GM12801 (cell line): ENCODE measurements around the gene MIEF2.
A peak's percentile ranks its signal among the peaks of the same experiment; 100 is the strongest.

Source experiments
- TF ChIP-seq, protein P1 (sequence below): IDR thresholded peaks from one replicate; pipeline ENCODE4 v1.5.1; 2011; ENCODE audit warnings: control low read depth; ENCODE audit not compliant: insufficient read length; ENCODE audit errors: extremely low read depth

The MIEF2 gene

DNA sequence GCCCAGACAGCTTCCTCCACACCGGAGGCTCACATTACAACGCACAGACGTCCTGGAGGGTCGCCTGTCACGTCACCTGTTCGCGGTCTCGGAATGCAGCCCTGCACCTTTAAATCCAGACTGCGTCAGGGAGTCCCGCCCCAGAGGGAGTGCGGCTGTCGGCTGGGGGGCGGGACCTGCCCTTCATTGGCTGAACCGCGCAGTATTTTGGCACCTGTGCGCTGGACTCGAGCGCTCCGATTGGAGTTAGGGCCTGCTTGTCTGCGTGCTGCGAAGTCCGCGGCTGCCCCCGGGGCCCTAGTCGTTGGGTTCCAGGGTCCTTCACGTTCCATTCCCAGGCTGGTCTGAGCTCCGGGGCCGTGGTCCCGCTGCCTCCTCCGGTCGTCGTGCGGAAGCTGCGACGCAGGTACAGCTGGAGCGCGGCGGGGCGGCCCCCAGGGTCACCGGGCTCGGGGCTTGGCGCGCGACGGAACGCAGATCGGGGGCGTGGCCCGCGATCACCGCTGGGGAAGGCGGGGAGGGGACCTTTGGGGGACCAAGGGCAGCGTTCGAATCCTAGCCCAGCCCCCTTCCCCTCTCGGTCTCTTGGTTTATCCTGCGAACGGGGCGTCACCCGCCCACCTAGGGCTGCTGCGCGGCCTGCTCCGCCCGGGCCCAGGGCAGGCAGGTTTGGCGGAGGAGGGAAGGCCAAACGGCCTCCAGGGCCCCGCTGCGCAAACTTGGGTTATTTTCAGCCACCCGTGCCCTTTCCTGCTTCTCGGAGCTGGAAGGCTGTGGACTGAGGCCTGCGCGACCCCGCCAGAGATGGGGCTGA is at the start of gene MIEF2:
MIEF2 (plus strand) TSS at position 331 of the 814 bp plus-strand sequence. CDS start 2,059 bp downstream, outside the sequence.
- TF ChIP-seq, protein P1, sequence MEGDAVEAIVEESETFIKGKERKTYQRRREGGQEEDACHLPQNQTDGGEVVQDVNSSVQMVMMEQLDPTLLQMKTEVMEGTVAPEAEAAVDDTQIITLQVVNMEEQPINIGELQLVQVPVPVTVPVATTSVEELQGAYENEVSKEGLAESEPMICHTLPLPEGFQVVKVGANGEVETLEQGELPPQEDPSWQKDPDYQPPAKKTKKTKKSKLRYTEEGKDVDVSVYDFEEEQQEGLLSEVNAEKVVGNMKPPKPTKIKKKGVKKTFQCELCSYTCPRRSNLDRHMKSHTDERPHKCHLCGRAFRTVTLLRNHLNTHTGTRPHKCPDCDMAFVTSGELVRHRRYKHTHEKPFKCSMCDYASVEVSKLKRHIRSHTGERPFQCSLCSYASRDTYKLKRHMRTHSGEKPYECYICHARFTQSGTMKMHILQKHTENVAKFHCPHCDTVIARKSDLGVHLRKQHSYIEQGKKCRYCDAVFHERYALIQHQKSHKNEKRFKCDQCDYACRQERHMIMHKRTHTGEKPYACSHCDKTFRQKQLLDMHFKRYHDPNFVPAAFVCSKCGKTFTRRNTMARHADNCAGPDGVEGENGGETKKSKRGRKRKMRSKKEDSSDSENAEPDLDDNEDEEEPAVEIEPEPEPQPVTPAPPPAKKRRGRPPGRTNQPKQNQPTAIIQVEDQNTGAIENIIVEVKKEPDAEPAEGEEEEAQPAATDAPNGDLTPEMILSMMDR: no peak

DNA sequence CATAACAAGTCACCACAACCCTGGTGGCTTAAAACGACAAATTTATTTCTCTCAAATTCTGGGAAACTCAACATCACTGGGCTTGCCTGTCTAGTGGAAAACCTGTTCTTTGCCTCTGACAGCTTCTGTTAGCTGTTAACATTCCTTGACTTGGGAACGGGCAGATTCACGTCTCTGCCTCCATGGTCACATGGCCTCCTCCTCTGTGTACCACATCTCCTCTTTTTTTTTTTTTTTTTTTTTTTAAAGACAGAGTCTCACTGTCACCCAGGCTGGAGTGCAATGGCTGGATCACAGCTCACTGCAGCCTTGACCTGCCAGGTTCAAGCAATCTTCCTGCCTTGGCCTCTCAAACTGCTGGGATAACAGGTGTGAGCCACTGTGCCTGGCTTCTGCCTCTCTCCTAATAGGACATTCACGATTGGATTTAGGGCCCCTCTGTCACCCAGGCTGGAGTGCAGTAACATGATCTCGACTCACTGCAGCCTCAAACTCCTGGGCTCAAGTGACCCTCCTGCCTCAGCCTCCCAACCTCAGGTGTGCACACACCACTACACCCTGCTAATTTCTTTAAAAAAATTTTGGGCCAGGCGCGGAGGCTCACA is 46.7 kb upstream of the MIEF2 start:
- TF ChIP-seq, protein P1: no peak

- TF ChIP-seq, protein P1: peak; percentile 63
Observed at GRCh38 chr17:18217412-18218015, 42.9 kb upstream of the MIEF2 start.

GRCh38 chr17:18218756-18219415 is 41.6 kb upstream of the MIEF2 start:
- TF ChIP-seq, protein P1: no peak

GRCh38 chr17:18224053-18224386 is 36.4 kb upstream of the MIEF2 start:
- TF ChIP-seq, protein P1: no peak

- TF ChIP-seq, protein P1: no peak
Observed at GRCh38 chr17:18224387-18225120, 35.9 kb upstream of the MIEF2 start.
